Measurements from ENCODE around the gene SMCP. TPM values are rescaled to one million over a fixed set of nuclear protein-coding genes. Genes with fewer than 3 reads are reported as not detected.

Gene SMCP
- total and polyA plus RNA-seq, 4 donors, result not detected

DNA sequence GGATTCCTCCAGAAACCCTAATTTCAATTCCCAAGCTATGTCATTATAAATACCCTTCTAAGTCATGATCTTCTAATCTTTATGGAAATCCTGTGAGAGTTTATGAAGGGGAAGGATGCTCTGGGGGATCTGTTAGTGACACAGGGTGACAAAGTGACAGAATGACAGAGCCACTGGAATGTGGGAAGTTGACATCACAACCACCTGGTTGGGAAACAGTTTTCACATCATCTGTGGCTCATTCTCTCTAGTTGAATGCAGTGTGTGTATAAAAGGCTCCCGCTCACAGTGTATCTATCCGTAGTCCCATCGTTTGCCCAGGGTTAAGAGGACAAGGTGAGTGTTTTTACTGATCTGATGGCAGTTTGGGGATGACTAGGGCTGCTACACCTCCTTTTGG lies 18.4 kb upstream of the SMCP start, which contains the start of gene LCE7A (continued):
- no peak for TF ChIP-seq NR2F2 (IDR thresholded peaks at IDR 0.05)
- no peak for TF ChIP-seq JUND (IDR thresholded peaks at IDR 0.05)
- no peak for TF ChIP-seq EGR1 (IDR thresholded peaks at IDR 0.05; ENCODE audit: low read depth in 2 of 2)
- TF ChIP-seq TAF1 (conservative IDR thresholded peaks at IDR 0.05), result no peak

DNA sequence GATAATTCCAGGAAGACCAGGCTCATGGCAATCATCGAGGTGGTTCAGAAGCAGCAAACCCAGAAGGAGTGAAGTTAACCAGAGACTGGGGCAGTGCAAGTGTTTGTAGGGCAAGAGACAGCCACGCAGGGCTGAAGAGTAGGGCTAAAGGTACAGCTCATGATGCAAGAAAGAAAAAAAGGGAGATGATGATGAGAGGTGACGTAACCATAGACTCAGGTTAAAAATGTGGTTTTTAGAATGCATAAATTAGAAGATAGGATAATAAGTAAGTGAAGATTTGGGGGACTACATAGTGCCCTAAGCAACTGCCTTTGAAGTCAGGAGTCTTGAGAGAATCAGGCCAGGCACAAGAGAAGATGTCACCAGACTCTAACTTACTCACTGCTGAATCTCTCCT lies 18.0 kb upstream of the SMCP start:
- 69% methylated on average over 3 of the region's 3 CpGs for WGBS
- DNase-seq (ENCODE audit: low spot score), result no peak
- H3K4me3 ChIP-seq (ENCODE audit: low read depth in 1 of 3, low read length in 3 of 3), result no peak overlapping the region

GRCh38 chr1:152861374-152861773 lies 16.7 kb upstream of the SMCP start:
- H3K9me3 ChIP-seq (ENCODE audit: control insufficient read depth in 4 of 4, low read length in 3 of 4), result no peaks in the 10 kb centered on the region
- H3K4me1 ChIP-seq (ENCODE audit: control insufficient read depth in 4 of 4, insufficient read depth in 4 of 4, low read length in 3 of 4), result no peaks in the 10 kb centered on the region
- no peak for TF ChIP-seq ZBTB33 (IDR thresholded peaks at IDR 0.05)
- TF ChIP-seq, protein P1, sequence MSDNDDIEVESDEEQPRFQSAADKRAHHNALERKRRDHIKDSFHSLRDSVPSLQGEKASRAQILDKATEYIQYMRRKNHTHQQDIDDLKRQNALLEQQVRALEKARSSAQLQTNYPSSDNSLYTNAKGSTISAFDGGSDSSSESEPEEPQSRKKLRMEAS (IDR thresholded peaks at IDR 0.05), result no peak
- no peak for TF ChIP-seq FOXA2 (IDR thresholded peaks at IDR 0.05)
- no peak for TF ChIP-seq GABPA (IDR thresholded peaks at IDR 0.05 in 1 of 2, conservative IDR thresholded peaks at IDR 0.05 in 1 of 2)
- no peak for TF ChIP-seq YY1 (IDR thresholded peaks at IDR 0.05)
- no peak for TF ChIP-seq RXRA (IDR thresholded peaks at IDR 0.05)
- TF ChIP-seq ATF3 (IDR thresholded peaks at IDR 0.05), result no peak
- TF ChIP-seq FOXA1 (IDR thresholded peaks at IDR 0.05), result no peak
- no peak for TF ChIP-seq RAD21 (IDR thresholded peaks at IDR 0.05)
- no peak for TF ChIP-seq TAF1 (conservative IDR thresholded peaks at IDR 0.05)
- no peak for TF ChIP-seq SP1 (IDR thresholded peaks at IDR 0.05)
- no peak for TF ChIP-seq NR2F2 (IDR thresholded peaks at IDR 0.05)
- TF ChIP-seq HNF4G (IDR thresholded peaks at IDR 0.05), result no peak
- TF ChIP-seq, protein P2, sequence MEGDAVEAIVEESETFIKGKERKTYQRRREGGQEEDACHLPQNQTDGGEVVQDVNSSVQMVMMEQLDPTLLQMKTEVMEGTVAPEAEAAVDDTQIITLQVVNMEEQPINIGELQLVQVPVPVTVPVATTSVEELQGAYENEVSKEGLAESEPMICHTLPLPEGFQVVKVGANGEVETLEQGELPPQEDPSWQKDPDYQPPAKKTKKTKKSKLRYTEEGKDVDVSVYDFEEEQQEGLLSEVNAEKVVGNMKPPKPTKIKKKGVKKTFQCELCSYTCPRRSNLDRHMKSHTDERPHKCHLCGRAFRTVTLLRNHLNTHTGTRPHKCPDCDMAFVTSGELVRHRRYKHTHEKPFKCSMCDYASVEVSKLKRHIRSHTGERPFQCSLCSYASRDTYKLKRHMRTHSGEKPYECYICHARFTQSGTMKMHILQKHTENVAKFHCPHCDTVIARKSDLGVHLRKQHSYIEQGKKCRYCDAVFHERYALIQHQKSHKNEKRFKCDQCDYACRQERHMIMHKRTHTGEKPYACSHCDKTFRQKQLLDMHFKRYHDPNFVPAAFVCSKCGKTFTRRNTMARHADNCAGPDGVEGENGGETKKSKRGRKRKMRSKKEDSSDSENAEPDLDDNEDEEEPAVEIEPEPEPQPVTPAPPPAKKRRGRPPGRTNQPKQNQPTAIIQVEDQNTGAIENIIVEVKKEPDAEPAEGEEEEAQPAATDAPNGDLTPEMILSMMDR (IDR thresholded peaks at IDR 0.05; ENCODE audit: low read depth, low read length, missing input control), result no peak
- no peak overlapping the region for H3K9ac ChIP-seq (ENCODE audit: low read depth in 1 of 2, low read length in 2 of 2)
- no peak overlapping the region for H3K27ac ChIP-seq (ENCODE audit: low read depth in 1 of 2, low read length in 2 of 2)
- no peak overlapping the region for H3K4me3 ChIP-seq (ENCODE audit: low read depth in 1 of 3, low read length in 3 of 3)
- H3K36me3 ChIP-seq (ENCODE audit: control insufficient read depth in 4 of 4, insufficient read depth in 3 of 4, low read depth in 1 of 4, low read length in 3 of 4), result no peaks in the 10 kb centered on the region
- 83% methylated on average over 4 of the region's 4 CpGs for WGBS
- H3K27me3 ChIP-seq (ENCODE audit: control insufficient read depth in 4 of 4, insufficient read depth in 4 of 4, low read length in 3 of 4), result peaks cover 0 to 10% (median 0%) of the 10 kb centered on the region in 4 donors
- DNase-seq (ENCODE audit: low spot score), result no peak

More for the DNA sequence above, 18.0 kb upstream of the SMCP start:
- TF ChIP-seq HNF4G (IDR thresholded peaks at IDR 0.05) (no peak), SP1 (IDR thresholded peaks at IDR 0.05) (no peak), FOXA2 (IDR thresholded peaks at IDR 0.05) (no peak), HNF4A (conservative IDR thresholded peaks at IDR 0.05) (no peak), JUND (IDR thresholded peaks at IDR 0.05) (no peak)
- TF ChIP-seq, protein P1 (IDR thresholded peaks at IDR 0.05), result no peak
- Histone ChIP-seq H3K9me3 (ENCODE audit: control insufficient read depth in 4 of 4, low read length in 3 of 4) (no peaks in the 10 kb centered on the region), H3K27me3 (ENCODE audit: control insufficient read depth in 4 of 4, insufficient read depth in 4 of 4, low read length in 3 of 4) (peaks cover 0 to 10% (median 0%) of the 10 kb centered on the region in 4 donors), H3K36me3 (ENCODE audit: control insufficient read depth in 4 of 4, insufficient read depth in 3 of 4, low read depth in 1 of 4, low read length in 3 of 4) (no peaks in the 10 kb centered on the region), H3K4me1 (ENCODE audit: control insufficient read depth in 4 of 4, insufficient read depth in 4 of 4, low read length in 3 of 4) (no peaks in the 10 kb centered on the region), H3K27ac (ENCODE audit: low read depth in 1 of 2, low read length in 2 of 2) (no peak overlapping the region), H3K9ac (ENCODE audit: low read depth in 1 of 2, low read length in 2 of 2) (no peak overlapping the region)

Measured in liver (tissue), 9 donors.